Natural killer cell (primary cell): ENCODE measurements around the gene TRMO. TPM values are rescaled to one million over a fixed set of nuclear protein-coding genes. Genes with fewer than 3 reads are reported as not detected.

Experiments used
- ATAC-seq, 3 donors: fragments of 150-1000 bp in 2 of 3; fragments of 200-7000 bp in 1 of 3; cut with Tn5 transposase; 1 replicate in 1 of 3; 2 replicates in 2 of 3; pipeline ENCODE4 v1.10.0; 2021; ENCODE audit warnings: mild to moderate bottlenecking in 2 of 3, moderate library complexity in 2 of 3
- DNase-seq, 2 donors: peaks; one replicate each; pipeline versions ENCODE4 v3.0.0 to v3.0.0-alpha.2; 2013 to 2021; ENCODE audit warnings: mixed read lengths in 1 of 2
- H3K27ac ChIP-seq: one replicate; pipeline ENCODE4 v1.5.1; 2013; ENCODE audit warnings: mild to moderate bottlenecking, low read length
- H3K27me3 ChIP-seq: one replicate; pipeline ENCODE4 v1.6.1; 2013; ENCODE audit warnings: low read length; ENCODE audit not compliant: control insufficient read depth, insufficient read depth
- H3K36me3 ChIP-seq: one replicate; pipeline ENCODE4 v1.6.1; 2013; ENCODE audit warnings: low read length; ENCODE audit not compliant: control insufficient read depth, insufficient read depth
- H3K4me1 ChIP-seq: one replicate; pipeline ENCODE4 v1.6.1; 2013; ENCODE audit warnings: low read length; ENCODE audit not compliant: control insufficient read depth, insufficient read depth
- H3K4me3 ChIP-seq: one replicate; pipeline ENCODE4 v1.5.1; 2013; ENCODE audit warnings: low read length
- H3K9me3 ChIP-seq: one replicate; pipeline ENCODE4 v1.6.1; 2013; ENCODE audit warnings: low read length; ENCODE audit not compliant: control insufficient read depth, insufficient read depth
- H3K27ac Mint-ChIP-seq, 2 donors: one replicate each; pipeline ENCODE4 v1.8.0; 2022; ENCODE audit warnings: mild to moderate bottlenecking in 2 of 2, mixed read lengths in 2 of 2, moderate library complexity in 1 of 2
- H3K27me3 Mint-ChIP-seq, 2 donors: one replicate each; pipeline ENCODE4 v1.8.0; 2022; ENCODE audit warnings: low read depth in 2 of 2, mixed read lengths in 2 of 2
- H3K36me3 Mint-ChIP-seq: one replicate; pipeline ENCODE4 v1.8.0; 2022; ENCODE audit warnings: mixed read lengths
- H3K4me1 Mint-ChIP-seq, 2 donors: one replicate each; pipeline ENCODE4 v1.8.0; 2022; ENCODE audit warnings: mixed read lengths in 2 of 2
- H3K4me3 Mint-ChIP-seq: one replicate; pipeline ENCODE4 v1.8.0; 2022; ENCODE audit warnings: mild to moderate bottlenecking, moderate library complexity, mixed read lengths
- H3K9me3 Mint-ChIP-seq, 2 donors: one replicate each; pipeline ENCODE4 v1.8.0; 2022; ENCODE audit warnings: mixed read lengths in 2 of 2
- WGBS: methylation state at CpG from one replicate; pipeline ENCODE4 v1.1.7; 2013; ENCODE audit warnings: missing lambda C conversion rate; ENCODE audit not compliant: insufficient coverage; 5-methylcytosine and 5-hydroxymethylcytosine counted together
- intact Hi-C: fragments of 100-400 bp; cut with micrococcal nuclease; formaldehyde crosslinking; loops from one replicate; pipeline ENCODE4 v1.14.2; 2022
- total RNA-seq, 4 donors: library from RNA; stranded (reverse); fragments of 120-200 nt in 1 of 4; gene quantifications; one replicate each; pipeline versions ENCODE4 v1.2.3 to v1.2.4, GENCODE V29; 2013 to 2022
- TF ChIP-seq, protein P1 (sequence below): fragments of 200-600 bp; IDR thresholded peaks from one replicate; pipeline ENCODE4 v1.8.0; 2022; ENCODE audit warnings: antibody characterized with exemption

The TRMO gene
- total RNA-seq, 3 donors from 2014 or later (not counting 1 experiment from before 2014, with no cell fraction given): 26.6 to 35.1 (median 31.2) TPM

DNA sequence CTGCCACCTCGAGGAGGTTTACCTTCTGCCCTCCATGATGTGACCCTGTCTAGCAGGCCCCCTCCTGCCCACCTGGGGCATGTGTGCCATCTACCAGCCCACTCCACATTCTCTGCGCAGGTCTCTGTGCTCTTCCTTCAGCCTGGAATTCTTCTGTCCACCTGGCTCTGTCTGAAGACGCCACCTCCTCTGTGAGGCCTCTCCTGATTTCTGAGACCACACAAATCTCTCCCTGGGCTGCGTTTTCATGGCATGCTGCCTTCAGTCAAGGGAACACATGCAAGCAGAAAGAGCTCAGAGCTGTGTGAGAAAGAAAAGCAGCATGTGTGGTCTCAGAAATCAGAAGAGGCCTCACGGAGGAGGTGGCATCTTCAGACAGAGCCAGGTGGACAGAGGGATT lies 47.2 kb downstream of the TRMO start:
- Histone ChIP-seq H3K36me3 (no peaks in the 10 kb centered on the region), H3K9me3 (no peaks in the 10 kb centered on the region), H3K27ac (no peak overlapping the region), H3K4me1 (no peaks in the 10 kb centered on the region), H3K4me3 (no peak overlapping the region), H3K27me3 (no peaks in the 10 kb centered on the region)
- TF ChIP-seq, protein P1, sequence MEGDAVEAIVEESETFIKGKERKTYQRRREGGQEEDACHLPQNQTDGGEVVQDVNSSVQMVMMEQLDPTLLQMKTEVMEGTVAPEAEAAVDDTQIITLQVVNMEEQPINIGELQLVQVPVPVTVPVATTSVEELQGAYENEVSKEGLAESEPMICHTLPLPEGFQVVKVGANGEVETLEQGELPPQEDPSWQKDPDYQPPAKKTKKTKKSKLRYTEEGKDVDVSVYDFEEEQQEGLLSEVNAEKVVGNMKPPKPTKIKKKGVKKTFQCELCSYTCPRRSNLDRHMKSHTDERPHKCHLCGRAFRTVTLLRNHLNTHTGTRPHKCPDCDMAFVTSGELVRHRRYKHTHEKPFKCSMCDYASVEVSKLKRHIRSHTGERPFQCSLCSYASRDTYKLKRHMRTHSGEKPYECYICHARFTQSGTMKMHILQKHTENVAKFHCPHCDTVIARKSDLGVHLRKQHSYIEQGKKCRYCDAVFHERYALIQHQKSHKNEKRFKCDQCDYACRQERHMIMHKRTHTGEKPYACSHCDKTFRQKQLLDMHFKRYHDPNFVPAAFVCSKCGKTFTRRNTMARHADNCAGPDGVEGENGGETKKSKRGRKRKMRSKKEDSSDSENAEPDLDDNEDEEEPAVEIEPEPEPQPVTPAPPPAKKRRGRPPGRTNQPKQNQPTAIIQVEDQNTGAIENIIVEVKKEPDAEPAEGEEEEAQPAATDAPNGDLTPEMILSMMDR: no peak
- no peaks in the 10 kb centered on the region for H3K9me3 Mint-ChIP-seq
- no peaks in the 10 kb centered on the region for H3K4me1 Mint-ChIP-seq
- no peak overlapping the region for H3K4me3 Mint-ChIP-seq
- no peak overlapping the region for H3K27ac Mint-ChIP-seq
- H3K36me3 Mint-ChIP-seq: no peaks in the 10 kb centered on the region
- no peak for DNase-seq
- intact Hi-C loops: no loop called here
- no peak for ATAC-seq
- WGBS: 94% methylated on average over 5 of the region's 5 CpGs
- peaks cover 5 to 12% of the 10 kb centered on the region in 2 donors for H3K27me3 Mint-ChIP-seq

DNA sequence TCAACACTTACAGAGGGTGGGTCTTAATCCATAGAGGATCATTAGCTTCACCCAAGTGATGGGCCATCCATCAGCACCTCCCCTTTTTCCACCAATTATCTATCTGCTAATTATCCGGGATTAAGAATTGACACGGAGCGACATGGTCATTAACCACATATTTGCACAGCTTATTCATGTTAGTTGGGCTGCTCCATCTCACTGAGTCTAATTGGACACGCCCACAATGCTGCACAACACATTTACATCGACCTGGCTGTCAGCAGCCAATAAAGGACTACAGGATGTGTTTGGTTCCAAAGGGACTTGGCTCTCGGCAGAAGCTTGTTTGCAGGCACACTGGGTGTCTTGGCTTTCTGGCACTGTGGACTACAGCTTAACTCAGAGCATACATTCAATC lies 47.7 kb downstream of the TRMO start:
- no peaks in the 10 kb centered on the region for H3K4me1 Mint-ChIP-seq
- H3K27me3 Mint-ChIP-seq: peaks cover 9 to 12% of the 10 kb centered on the region in 2 donors
- H3K9me3 Mint-ChIP-seq: no peaks in the 10 kb centered on the region
- no peaks in the 10 kb centered on the region for H3K36me3 Mint-ChIP-seq
- TF ChIP-seq, protein P1: no peak
- H3K4me3 ChIP-seq: no peak overlapping the region
- H3K4me1 ChIP-seq: no peaks in the 10 kb centered on the region
- H3K27ac Mint-ChIP-seq: no peak overlapping the region
- no peaks in the 10 kb centered on the region for H3K9me3 ChIP-seq
- WGBS: 87% methylated on average over 6 of the region's 6 CpGs
- H3K4me3 Mint-ChIP-seq: no peak overlapping the region
- intact Hi-C loops: no loop called here
- H3K27me3 ChIP-seq: no peaks in the 10 kb centered on the region
- ATAC-seq (no peak), DNase-seq (no peak)
- no peaks in the 10 kb centered on the region for H3K36me3 ChIP-seq
- H3K27ac ChIP-seq: no peak overlapping the region

DNA sequence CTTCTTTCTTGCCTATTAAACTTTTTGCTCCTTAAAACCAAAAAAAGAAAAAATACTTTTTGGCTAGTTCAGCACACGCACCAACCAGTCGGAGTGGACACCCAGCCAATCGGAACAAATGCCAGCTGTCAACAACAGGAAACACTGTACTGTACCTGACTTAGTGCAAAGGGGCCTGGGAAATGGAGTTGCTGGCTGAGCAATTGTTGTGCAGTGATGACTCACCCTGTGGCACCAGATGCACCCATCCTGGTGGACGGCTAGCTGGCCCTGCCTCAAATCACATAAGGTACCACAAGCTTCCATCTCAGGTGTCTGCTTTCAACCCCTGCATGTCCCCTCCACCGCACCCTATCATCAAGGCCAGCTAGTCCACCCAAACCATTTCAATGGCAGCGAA lies 48.4 kb downstream of the TRMO start:
- DNase-seq (no peak), ATAC-seq (no peak)
- no peaks in the 10 kb centered on the region for H3K36me3 Mint-ChIP-seq
- no peaks in the 10 kb centered on the region for H3K4me1 Mint-ChIP-seq
- no peaks in the 10 kb centered on the region for H3K4me1 ChIP-seq
- no peak overlapping the region for H3K4me3 ChIP-seq
- no peaks in the 10 kb centered on the region for H3K36me3 ChIP-seq
- peaks cover 14 to 17% of the 10 kb centered on the region in 2 donors for H3K27me3 Mint-ChIP-seq
- H3K4me3 Mint-ChIP-seq: no peak overlapping the region
- no peaks in the 10 kb centered on the region for H3K27me3 ChIP-seq
- no peak overlapping the region for H3K27ac Mint-ChIP-seq
- H3K9me3 ChIP-seq: no peaks in the 10 kb centered on the region
- WGBS: 85% methylated on average over 6 of the region's 6 CpGs
- H3K9me3 Mint-ChIP-seq: no peaks in the 10 kb centered on the region
- H3K27ac ChIP-seq: no peak overlapping the region
- intact Hi-C loops: no loop called here
- TF ChIP-seq, protein P1: no peak

DNA sequence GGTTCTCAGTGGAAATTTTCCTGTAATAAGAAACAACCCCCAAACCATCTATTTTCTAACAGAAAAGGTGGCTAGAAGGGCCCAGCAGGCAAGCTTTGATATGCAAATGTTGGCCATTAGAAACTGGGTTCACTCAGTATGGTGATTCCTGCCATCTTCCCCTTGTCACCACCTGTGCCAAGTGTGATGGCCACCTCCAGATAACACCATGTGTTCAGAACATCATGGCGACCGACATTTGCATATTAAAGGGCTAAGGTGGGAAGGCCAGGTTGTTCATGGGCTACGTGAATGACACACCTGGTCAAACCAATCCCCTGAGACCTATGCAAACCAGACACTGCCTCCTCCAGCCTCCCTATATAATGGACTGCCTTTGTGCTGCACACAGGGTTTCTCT lies 48.9 kb downstream of the TRMO start:
- Histone ChIP-seq H3K4me3 (no peak overlapping the region), H3K4me1 (no peaks in the 10 kb centered on the region), H3K27ac (no peak overlapping the region), H3K9me3 (no peaks in the 10 kb centered on the region), H3K36me3 (no peaks in the 10 kb centered on the region), H3K27me3 (no peaks in the 10 kb centered on the region)
- ATAC-seq (no peak), DNase-seq (no peak)
- H3K27ac Mint-ChIP-seq: no peak overlapping the region
- H3K4me1 Mint-ChIP-seq: no peaks in the 10 kb centered on the region
- no peak overlapping the region for H3K4me3 Mint-ChIP-seq
- TF ChIP-seq, protein P1: no peak
- H3K27me3 Mint-ChIP-seq: peaks cover 14 to 21% of the 10 kb centered on the region in 2 donors
- 90% methylated on average over 3 of the region's 3 CpGs for whole genome bisulfite sequencing
- intact Hi-C loops: no loop called here
- no peaks in the 10 kb centered on the region for H3K9me3 Mint-ChIP-seq
- H3K36me3 Mint-ChIP-seq: no peaks in the 10 kb centered on the region
